Small intestine (tissue), 7 donors: ENCODE results near the gene HOXB8. TPM values are rescaled to one million over a fixed set of nuclear protein-coding genes. Genes with fewer than 3 reads are reported as not detected.

ENCODE experiments used
- DNase-seq, 2 donors: peaks; one replicate each; pipeline versions ENCODE4 v3.0.0 to v3.0.0-alpha.2; 2013
- FAIRE-seq: peaks from 2 replicates; lab custom pipeline; 2012; peaks lifted over from hg19 to GRCh38; lab: Jason Lieb, UNC
- H3K27ac ChIP-seq, 3 donors: one replicate each; pipeline ENCODE4 v1.5.1; 2013; ENCODE audit warnings: low read length in 2 of 3, mild to moderate bottlenecking in 2 of 3, control low read depth in 1 of 3, inconsistent platforms in 1 of 3, low read depth in 1 of 3, moderate library complexity in 1 of 3
- H3K27me3 ChIP-seq, 3 donors: one replicate each; pipeline ENCODE4 v1.6.1; 2013; ENCODE audit warnings: low read length in 3 of 3, inconsistent platforms in 1 of 3; ENCODE audit not compliant: control insufficient read depth in 3 of 3, insufficient read depth in 3 of 3
- H3K36me3 ChIP-seq, 3 donors: one replicate each; pipeline ENCODE4 v1.6.1; 2013; ENCODE audit warnings: low read length in 3 of 3, inconsistent platforms in 1 of 3, low read depth in 1 of 3, mild to moderate bottlenecking in 1 of 3, moderate library complexity in 1 of 3; ENCODE audit not compliant: control insufficient read depth in 3 of 3, insufficient read depth in 2 of 3
- H3K4me1 ChIP-seq, 3 donors: one replicate each; pipeline ENCODE4 v1.6.1; 2013; ENCODE audit warnings: low read length in 2 of 3, inconsistent platforms in 1 of 3, low read depth in 1 of 3, mild to moderate bottlenecking in 1 of 3, moderate library complexity in 1 of 3; ENCODE audit not compliant: control insufficient read depth in 3 of 3, insufficient read depth in 2 of 3
- H3K4me3 ChIP-seq, 3 donors: one replicate each; pipeline ENCODE4 v1.5.1; 2013; ENCODE audit warnings: low read length in 3 of 3, control low read depth in 1 of 3, inconsistent platforms in 1 of 3, low read depth in 1 of 3, mild to moderate bottlenecking in 1 of 3, moderate library complexity in 1 of 3
- H3K9me3 ChIP-seq, 2 donors: one replicate each; pipeline ENCODE4 v1.6.1; 2013; ENCODE audit warnings: low read depth in 1 of 2, low read length in 1 of 2; ENCODE audit not compliant: control insufficient read depth in 2 of 2, insufficient read depth in 1 of 2
- WGBS, 3 donors: extraction: QIAGEN DNeasy Blood & Tissue Kit; methylation state at CpG; one replicate each; pipeline ENCODE4 v1.1.7; 2013; 5-methylcytosine and 5-hydroxymethylcytosine counted together
- polyA plus RNA-seq, 4 donors: library from polyadenylated mRNA; stranded (reverse) in 3 of 4; unstranded in 1 of 4; fragments of 200-250 nt in 3 of 4; fragments of 120-200 nt in 1 of 4; gene quantifications; one replicate each; pipeline versions ENCODE4 v1.2.1 to v1.2.3, GENCODE V29; 2013
- donor health status: healthy with polysubstance abuse.
- donor health status: control.
- donor health status: control.
- donor health status: Bipolar disorder and iron deficiency.
- donor health status: healthy.

The HOXB8 gene
- polyA plus RNA-seq, 4 donors, result 0.12 to 2.9 TPM; not detected in 2

GRCh38 chr17:48596735-48597527 is 18.2 kb downstream of the HOXB8 start:
- H3K9me3 ChIP-seq, result no peaks in the 10 kb centered on the region
- no peak for FAIRE-seq
- H3K27ac ChIP-seq, result peak overlapping the region in 2 of 3 donors; percentile 75 to 92
- peaks cover 0 to 27% (median 0%) of the 10 kb centered on the region in 3 donors for H3K36me3 ChIP-seq
- 11% methylated on average over 25 to 26 of the region's 26 CpGs for WGBS, 3 donors
- DNase-seq, result no peak
- peaks cover 0 to 99% (median 28%) of the 10 kb centered on the region in 3 donors for H3K27me3 ChIP-seq
- H3K4me1 ChIP-seq, result peaks cover 0 to 35% (median 2%) of the 10 kb centered on the region in 3 donors
- H3K4me3 ChIP-seq, result peak overlapping the region; percentile 22 to 52 (median 44)

- 11 to 24% (median 18%) methylated on average over 52 to 54 of the region's 54 CpGs for WGBS, 3 donors
- DNase-seq, result no peak
- Histone ChIP-seq H3K4me1 (peaks cover 0 to 28% (median 2%) of the 10 kb centered on the region in 3 donors), H3K27ac (peak overlapping the region in 2 of 3 donors; percentile 75 to 92), H3K4me3 (peak overlapping the region in 1 of 3 donors; percentile 52), H3K36me3 (peaks cover 0 to 32% (median 0%) of the 10 kb centered on the region in 3 donors), H3K27me3 (peaks cover 0 to 99% (median 30%) of the 10 kb centered on the region in 3 donors), H3K9me3 (no peaks in the 10 kb centered on the region)
- no peak for FAIRE-seq
Observed at GRCh38 chr17:48596000-48596734, 18.9 kb downstream of the HOXB8 start.

- Histone ChIP-seq H3K27ac (peak overlapping the region in 1 of 3 donors; percentile 75), H3K4me3 (peak overlapping the region in 1 of 3 donors; percentile 52), H3K36me3 (peaks cover 0 to 38% (median 0%) of the 10 kb centered on the region in 3 donors), H3K9me3 (no peaks in the 10 kb centered on the region), H3K4me1 (peaks cover 0 to 34% (median 2%) of the 10 kb centered on the region in 3 donors), H3K27me3 (peaks cover 0 to 99% (median 30%) of the 10 kb centered on the region in 3 donors)
- 12 to 60% (median 48%) methylated on average over 25 of the region's 25 CpGs for WGBS, 3 donors
- no peak for FAIRE-seq
- DNase-seq, result no peak
Observed at GRCh38 chr17:48595278-48595999, 19.7 kb downstream of the HOXB8 start.

- WGBS, 3 donors, result 24 to 39% (median 33%) methylated on average over 25 of the region's 25 CpGs
- Histone ChIP-seq H3K4me3 (no peak overlapping the region), H3K27me3 (peaks cover 0 to 99% (median 24%) of the 10 kb centered on the region in 3 donors), H3K4me1 (peaks cover 0 to 41% (median 2%) of the 10 kb centered on the region in 3 donors), H3K27ac (peak overlapping the region in 2 of 3 donors; percentile 61 to 63), H3K36me3 (peaks cover 0 to 38% (median 0%) of the 10 kb centered on the region in 3 donors), H3K9me3 (no peaks in the 10 kb centered on the region)
- no peak for DNase-seq
- FAIRE-seq, result no peak
Observed at GRCh38 chr17:48594538-48595277, 20.4 kb downstream of the HOXB8 start.

GRCh38 chr17:48593840-48594537 is 21.1 kb downstream of the HOXB8 start:
- Histone ChIP-seq H3K27me3 (peaks cover 0 to 99% (median 19%) of the 10 kb centered on the region in 3 donors), H3K4me3 (no peak overlapping the region), H3K9me3 (no peaks in the 10 kb centered on the region), H3K27ac (peak overlapping the region in 2 of 3 donors; percentile 61 to 63), H3K4me1 (peaks cover 0 to 47% (median 2%) of the 10 kb centered on the region in 3 donors), H3K36me3 (peaks cover 0 to 38% (median 0%) of the 10 kb centered on the region in 3 donors)
- WGBS, 3 donors, result 8 to 9% (median 9%) methylated on average over 36 to 37 of the region's 37 CpGs
- no peak for FAIRE-seq
- peak; percentile 35 to 86 for DNase-seq

GRCh38 chr17:48593126-48593829 is 21.8 kb downstream of the HOXB8 start, which contains the start of gene HOXB5:
Gene HOXB5 (minus strand): TSS chr17:48593779. CDS start chr17:48593682, 97 bp downstream.
- Histone ChIP-seq H3K36me3 (peaks cover 0 to 38% (median 0%) of the 10 kb centered on the region in 3 donors), H3K4me3 (peak within 1 kb of the TSS in 2 of 3 donors; percentile 27 to 48), H3K4me1 (peaks cover 0 to 41% (median under 1%) of the 10 kb centered on the region in 3 donors), H3K27me3 (peaks cover 0 to 99% (median 13%) of the 10 kb centered on the region in 3 donors), H3K27ac (peak within 1 kb of the TSS; percentile 62 to 91 (median 90)), H3K9me3 (no peaks in the 10 kb centered on the region)
- FAIRE-seq, result no peak
- DNase-seq, result no peak
- WGBS, 3 donors, result 3 to 9% (median 9%) methylated on average over 46 to 50 of the region's 50 CpGs
